Measurements from ENCODE around the gene CDK7. TPM values are rescaled to one million over a fixed set of nuclear protein-coding genes. Genes with fewer than 3 reads are reported as not detected.

The CDK7 gene
- total RNA-seq, 1 experiment from 2014 or later = 44.4 TPM

DNA sequence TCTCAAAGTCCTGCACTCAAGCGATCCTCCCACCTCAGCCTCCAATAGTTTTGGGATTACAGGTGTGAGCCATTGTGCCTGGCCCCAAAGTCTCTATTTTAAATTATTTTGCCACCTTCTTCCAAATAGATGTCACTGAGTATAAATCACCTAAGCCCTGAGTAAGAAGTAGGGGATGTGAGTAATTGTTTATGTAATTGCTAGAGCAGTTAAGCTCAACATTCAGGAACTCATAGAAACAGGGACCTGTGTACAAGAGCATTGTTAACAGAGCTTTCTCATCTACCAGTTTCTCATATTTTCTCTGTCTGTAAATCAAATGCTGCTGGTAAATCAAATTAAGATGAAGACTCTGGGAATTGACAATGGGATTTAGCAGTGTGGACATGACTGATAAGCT, 26.3 kb downstream of the CDK7 start:
- no peak for DNase-seq (ENCODE audit: low read depth, low spot score)
- 0 out of 2 replicates have a peak, but pooled peaks have one; percentile 48 for ATAC-seq
- Histone ChIP-seq H3K9me3 (ENCODE audit: control insufficient read depth, insufficient read depth, low read depth, low read length) (no peaks in the 10 kb centered on the region), H3K4me1 (ENCODE audit: control insufficient read depth, insufficient read depth, low read length) (no peaks in the 10 kb centered on the region), H3K27ac (ENCODE audit: low read length) (no peak overlapping the region), H3K27me3 (ENCODE audit: control insufficient read depth, insufficient read depth, low read length) (no peaks in the 10 kb centered on the region), H3K36me3 (ENCODE audit: control insufficient read depth, insufficient read depth, low read length) (peaks cover 31% of the 10 kb centered on the region), H3K4me3 (ENCODE audit: low read depth in 2 of 2, low read length in 2 of 2) (no peak overlapping the region)
- in situ Hi-C loops (cut with HindIII; ENCODE audit: low pct_unique_long_range_greater_than_20kb, low sequenced_read_pairs) (no loop called here), intact Hi-C loops (cut with micrococcal nuclease; ENCODE audit: unreplicated experiment) (no loop called here)
- TF ChIP-seq POLR2AphosphoS5 (IDR thresholded peaks at IDR 0.05; ENCODE audit: low read depth, low read length) = no peak
- TF ChIP-seq, protein P1, sequence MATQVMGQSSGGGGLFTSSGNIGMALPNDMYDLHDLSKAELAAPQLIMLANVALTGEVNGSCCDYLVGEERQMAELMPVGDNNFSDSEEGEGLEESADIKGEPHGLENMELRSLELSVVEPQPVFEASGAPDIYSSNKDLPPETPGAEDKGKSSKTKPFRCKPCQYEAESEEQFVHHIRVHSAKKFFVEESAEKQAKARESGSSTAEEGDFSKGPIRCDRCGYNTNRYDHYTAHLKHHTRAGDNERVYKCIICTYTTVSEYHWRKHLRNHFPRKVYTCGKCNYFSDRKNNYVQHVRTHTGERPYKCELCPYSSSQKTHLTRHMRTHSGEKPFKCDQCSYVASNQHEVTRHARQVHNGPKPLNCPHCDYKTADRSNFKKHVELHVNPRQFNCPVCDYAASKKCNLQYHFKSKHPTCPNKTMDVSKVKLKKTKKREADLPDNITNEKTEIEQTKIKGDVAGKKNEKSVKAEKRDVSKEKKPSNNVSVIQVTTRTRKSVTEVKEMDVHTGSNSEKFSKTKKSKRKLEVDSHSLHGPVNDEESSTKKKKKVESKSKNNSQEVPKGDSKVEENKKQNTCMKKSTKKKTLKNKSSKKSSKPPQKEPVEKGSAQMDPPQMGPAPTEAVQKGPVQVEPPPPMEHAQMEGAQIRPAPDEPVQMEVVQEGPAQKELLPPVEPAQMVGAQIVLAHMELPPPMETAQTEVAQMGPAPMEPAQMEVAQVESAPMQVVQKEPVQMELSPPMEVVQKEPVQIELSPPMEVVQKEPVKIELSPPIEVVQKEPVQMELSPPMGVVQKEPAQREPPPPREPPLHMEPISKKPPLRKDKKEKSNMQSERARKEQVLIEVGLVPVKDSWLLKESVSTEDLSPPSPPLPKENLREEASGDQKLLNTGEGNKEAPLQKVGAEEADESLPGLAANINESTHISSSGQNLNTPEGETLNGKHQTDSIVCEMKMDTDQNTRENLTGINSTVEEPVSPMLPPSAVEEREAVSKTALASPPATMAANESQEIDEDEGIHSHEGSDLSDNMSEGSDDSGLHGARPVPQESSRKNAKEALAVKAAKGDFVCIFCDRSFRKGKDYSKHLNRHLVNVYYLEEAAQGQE (IDR thresholded peaks at IDR 0.05; ENCODE audit: insufficient read depth in 1 of 2, low read depth in 2 of 2, low read length in 1 of 2) = no peak
- ChIA-PET POLR2A (no interaction called here), CTCF (no interaction called here)
- no TSS peak for BruUV-seq (replicated peaks)

DNA sequence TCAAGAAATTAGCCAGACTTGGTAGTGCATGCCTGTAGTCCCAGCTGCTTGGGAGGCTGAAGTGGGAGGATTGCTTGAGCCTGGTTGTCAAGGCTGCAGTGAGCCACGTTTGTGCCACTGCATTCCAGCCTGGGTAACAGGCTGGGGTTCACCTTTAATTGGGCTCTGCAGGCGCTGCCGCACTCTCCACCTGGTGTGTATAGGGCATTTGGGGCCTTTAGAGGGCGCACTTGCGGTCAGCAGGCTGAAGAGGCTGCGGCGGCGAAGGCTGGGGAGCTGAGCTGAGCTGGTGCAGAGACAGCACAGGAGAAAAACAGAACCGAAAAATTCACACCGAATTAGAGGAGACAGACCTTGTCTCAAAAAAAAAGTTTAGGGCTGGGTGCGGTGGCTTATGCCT, 31.2 kb downstream of the CDK7 start:
- CTCF ChIA-PET = interaction anchor here (0.6 to 0.7 kb wide), 2 partner anchors 68 to 132 kb away, joined by 3 read pairs; no protein-coding TSS in a partner anchor

More for the DNA sequence above, 31.2 kb downstream of the CDK7 start:
- no peaks in the 10 kb centered on the region for H3K27me3 ChIP-seq (ENCODE audit: control insufficient read depth, insufficient read depth, low read length)
- no TSS peak for BruUV-seq (replicated peaks)
- no peak overlapping the region for H3K27ac ChIP-seq (ENCODE audit: low read length)
- intact Hi-C loops (cut with micrococcal nuclease; ENCODE audit: unreplicated experiment) (no loop called here), in situ Hi-C loops (cut with HindIII; ENCODE audit: low pct_unique_long_range_greater_than_20kb, low sequenced_read_pairs) (no loop called here)
- TF ChIP-seq SIN3A (IDR thresholded peaks at IDR 0.05; ENCODE audit: borderline replicate concordance, insufficient read depth, low read depth, low read length) (no peak), CTCF (IDR thresholded peaks at IDR 0.05) (peak; percentile 74), POLR2AphosphoS5 (IDR thresholded peaks at IDR 0.05; ENCODE audit: low read depth, low read length) (no peak), TCF7L2 (IDR thresholded peaks at IDR 0.05; ENCODE audit: low read depth, low read length) (no peak)
- TF ChIP-seq, protein P1 (IDR thresholded peaks at IDR 0.05; ENCODE audit: insufficient read depth in 1 of 2, low read depth in 2 of 2, low read length in 1 of 2) = no peak
- DNase-seq (ENCODE audit: low read depth, low spot score) (no peak), ATAC-seq (peak; percentile 84)
- no peaks in the 10 kb centered on the region for H3K9me3 ChIP-seq (ENCODE audit: control insufficient read depth, insufficient read depth, low read depth, low read length)
- peaks cover 17% of the 10 kb centered on the region for H3K36me3 ChIP-seq (ENCODE audit: control insufficient read depth, insufficient read depth, low read length)
- POLR2A ChIA-PET = no interaction called here
- H3K4me3 ChIP-seq (ENCODE audit: low read depth in 2 of 2, low read length in 2 of 2) = no peak overlapping the region
- no peaks in the 10 kb centered on the region for H3K4me1 ChIP-seq (ENCODE audit: control insufficient read depth, insufficient read depth, low read length)

All from Panc1 (cell line).